WTC11 (cell line): ENCODE data around the gene HDX.

Experiments
- CREB1 ChIP-seq: sonication (generic); formaldehyde crosslinking; IDR thresholded peaks from 2 replicates; pipeline ENCODE4 v1.8.0; 2023; ENCODE audit warnings: mild to moderate bottlenecking, missing genetic modification reagents
- NR3C1 ChIP-seq: sonication (generic); formaldehyde crosslinking; conservative IDR thresholded peaks from 2 replicates; pipeline ENCODE4 v1.8.1; 2023; ENCODE audit warnings: low read depth, mild to moderate bottlenecking, missing genetic modification reagents
- ZNF138 ChIP-seq: sonication (generic); formaldehyde crosslinking; conservative IDR thresholded peaks from 2 replicates; pipeline ENCODE4 v1.8.1; 2022; ENCODE audit warnings: mild to moderate bottlenecking, moderate library complexity, missing genetic modification reagents
- TF ChIP-seq, protein P1 (sequence below): sonication (generic); formaldehyde crosslinking; IDR thresholded peaks from 2 replicates; pipeline ENCODE4 v1.8.1; 2023; ENCODE audit warnings: mild to moderate bottlenecking, missing genetic modification reagents, moderate library complexity
- TF ChIP-seq, protein P2 (sequence below): fragments of 200-600 bp; IDR thresholded peaks from 2 replicates; pipeline ENCODE4 v1.8.0; 2022; ENCODE audit warnings: antibody characterized with exemption
- TF ChIP-seq, protein P3 (sequence below): sonication (generic); formaldehyde crosslinking; conservative IDR thresholded peaks from 2 replicates; pipeline ENCODE4 v1.8.1; 2022; ENCODE audit warnings: mild to moderate bottlenecking, missing genetic modification reagents

DNA sequence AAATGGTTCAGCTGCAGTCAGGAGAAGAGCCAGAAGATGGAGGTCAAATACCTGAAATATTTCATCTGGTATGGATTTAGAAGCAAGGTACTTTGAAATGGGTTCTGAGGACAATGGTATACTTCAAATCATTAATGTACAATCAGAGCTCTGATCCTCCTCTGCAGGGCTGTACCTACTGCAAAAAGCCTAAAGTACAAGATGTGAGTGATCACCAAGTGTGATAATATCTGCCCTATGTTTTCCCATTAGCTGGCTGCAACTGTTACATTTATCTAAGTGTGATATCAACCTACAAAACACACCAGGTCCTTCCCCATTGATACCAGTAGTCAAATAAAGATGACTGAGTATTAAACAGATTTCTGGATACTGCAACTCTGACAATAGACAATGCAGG is 25.1 kb downstream of the HDX start:
- TF ChIP-seq, protein P1, sequence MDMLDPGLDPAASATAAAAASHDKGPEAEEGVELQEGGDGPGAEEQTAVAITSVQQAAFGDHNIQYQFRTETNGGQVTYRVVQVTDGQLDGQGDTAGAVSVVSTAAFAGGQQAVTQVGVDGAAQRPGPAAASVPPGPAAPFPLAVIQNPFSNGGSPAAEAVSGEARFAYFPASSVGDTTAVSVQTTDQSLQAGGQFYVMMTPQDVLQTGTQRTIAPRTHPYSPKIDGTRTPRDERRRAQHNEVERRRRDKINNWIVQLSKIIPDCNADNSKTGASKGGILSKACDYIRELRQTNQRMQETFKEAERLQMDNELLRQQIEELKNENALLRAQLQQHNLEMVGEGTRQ (CRISPR knock-in tag) = no peak
- TF ChIP-seq NR3C1 (CRISPR knock-in tag) = no peak
- TF ChIP-seq, protein P2, sequence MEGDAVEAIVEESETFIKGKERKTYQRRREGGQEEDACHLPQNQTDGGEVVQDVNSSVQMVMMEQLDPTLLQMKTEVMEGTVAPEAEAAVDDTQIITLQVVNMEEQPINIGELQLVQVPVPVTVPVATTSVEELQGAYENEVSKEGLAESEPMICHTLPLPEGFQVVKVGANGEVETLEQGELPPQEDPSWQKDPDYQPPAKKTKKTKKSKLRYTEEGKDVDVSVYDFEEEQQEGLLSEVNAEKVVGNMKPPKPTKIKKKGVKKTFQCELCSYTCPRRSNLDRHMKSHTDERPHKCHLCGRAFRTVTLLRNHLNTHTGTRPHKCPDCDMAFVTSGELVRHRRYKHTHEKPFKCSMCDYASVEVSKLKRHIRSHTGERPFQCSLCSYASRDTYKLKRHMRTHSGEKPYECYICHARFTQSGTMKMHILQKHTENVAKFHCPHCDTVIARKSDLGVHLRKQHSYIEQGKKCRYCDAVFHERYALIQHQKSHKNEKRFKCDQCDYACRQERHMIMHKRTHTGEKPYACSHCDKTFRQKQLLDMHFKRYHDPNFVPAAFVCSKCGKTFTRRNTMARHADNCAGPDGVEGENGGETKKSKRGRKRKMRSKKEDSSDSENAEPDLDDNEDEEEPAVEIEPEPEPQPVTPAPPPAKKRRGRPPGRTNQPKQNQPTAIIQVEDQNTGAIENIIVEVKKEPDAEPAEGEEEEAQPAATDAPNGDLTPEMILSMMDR = no peak
- no peak for TF ChIP-seq ZNF138 (CRISPR knock-in tag)
- TF ChIP-seq, protein P3, sequence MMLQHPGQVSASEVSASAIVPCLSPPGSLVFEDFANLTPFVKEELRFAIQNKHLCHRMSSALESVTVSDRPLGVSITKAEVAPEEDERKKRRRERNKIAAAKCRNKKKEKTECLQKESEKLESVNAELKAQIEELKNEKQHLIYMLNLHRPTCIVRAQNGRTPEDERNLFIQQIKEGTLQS (CRISPR knock-in tag) = no peak
- no peak for TF ChIP-seq CREB1 (CRISPR knock-in tag)
